H1 (cell line): ENCODE measurements around the gene ZNF468. TPM values are rescaled to one million over a fixed set of nuclear protein-coding genes. Genes with fewer than 3 reads are reported as not detected.
"Not testable (repeated sequence)": the region's sequence is repeated elsewhere in the genome, so short reads cannot be mapped to it uniquely, and the experiment has no call there.

ENCODE experiments used
- CTCF ChIA-PET: fragments of 300-600 bp; sonication (Branson Sonifier 250); formaldehyde crosslinking; loops from one replicate; lab custom pipeline; 2021; ENCODE audit not compliant: partially characterized antibody; lab: Charles Lee
- POLR2A ChIA-PET: fragments of 300-600 bp; sonication (Branson Sonifier 250); formaldehyde crosslinking; loops from one replicate; lab custom pipeline; 2021; ENCODE audit warnings: inconsistent platforms; ENCODE audit not compliant: partially characterized antibody; lab: Charles Lee
- DNase-seq, 2 experiments: peaks; one replicate each; pipeline versions ENCODE4 v3.0.0 to v3.0.0-alpha.2; 2010 to 2022; ENCODE audit warnings: low spot score in 2 of 2, low read depth in 1 of 2, mixed read lengths in 1 of 2
- FAIRE-seq: peaks from 2 replicates; lab custom pipeline; 2011; peaks lifted over from hg19 to GRCh38; lab: Jason Lieb, UNC
- H2AFZ ChIP-seq: 2 replicates; pipeline ENCODE4 v1.8.1; 2012; ENCODE audit warnings: low read length, inconsistent platforms
- H2AK5ac ChIP-seq: 2 replicates; pipeline ENCODE4 v1.6.1; 2013; ENCODE audit warnings: low read depth, low read length
- H2BK120ac ChIP-seq: replicated peaks from 2 replicates; pipeline ENCODE3; 2013; ENCODE audit warnings: low read depth, low read length, inconsistent platforms
- H2BK12ac ChIP-seq: 2 replicates; pipeline ENCODE4 v1.6.1; 2013; ENCODE audit warnings: low read depth, low read length
- H2BK15ac ChIP-seq: 2 replicates; pipeline ENCODE4 v1.6.1; 2013; ENCODE audit warnings: low read length
- H2BK20ac ChIP-seq: 2 replicates; pipeline ENCODE4 v1.6.1; 2013; ENCODE audit warnings: low read length
- H2BK5ac ChIP-seq: 2 replicates; pipeline ENCODE4 v1.6.1; 2013; ENCODE audit warnings: low read depth, low read length
- H3K14ac ChIP-seq: 2 replicates; pipeline ENCODE4 v1.6.1; 2013; ENCODE audit warnings: inconsistent platforms; ENCODE audit not compliant: insufficient read length
- H3K18ac ChIP-seq: 2 replicates; pipeline ENCODE4 v1.6.1; 2013; ENCODE audit warnings: low read length; ENCODE audit errors: extremely low read depth
- H3K23ac ChIP-seq: 2 replicates; pipeline ENCODE4 v1.6.1; 2013; ENCODE audit warnings: inconsistent platforms; ENCODE audit not compliant: insufficient read length
- H3K23me2 ChIP-seq: 2 replicates; pipeline ENCODE4 v1.6.1; 2013; ENCODE audit warnings: low read depth, low read length
- H3K27ac ChIP-seq: 2 replicates; pipeline ENCODE4 v1.6.1; 2011; ENCODE audit warnings: low read depth, low read length, inconsistent platforms
- H3K27me3 ChIP-seq, 4 experiments: replicated peaks in 1 of 4; 1 replicate in 1 of 4; 2 replicates in 3 of 4; pipeline versions ENCODE4 v1.6.1 to v1.8.1; 2011 to 2013; ENCODE audit warnings: low read length in 3 of 4, mild to moderate bottlenecking in 3 of 4, inconsistent platforms in 2 of 4, mixed read lengths in 2 of 4, moderate library complexity in 1 of 4; ENCODE audit not compliant: control insufficient read depth in 3 of 4, insufficient read depth in 3 of 4; ENCODE audit errors: extremely low read depth in 1 of 4
- H3K36me3 ChIP-seq, 4 experiments: 2 replicates each; pipeline versions ENCODE4 v1.6.1 to v1.8.1; 2011 to 2013; ENCODE audit warnings: mild to moderate bottlenecking in 4 of 4, low read length in 3 of 4, moderate library complexity in 2 of 4, control low read depth in 1 of 4, inconsistent platforms in 1 of 4; ENCODE audit not compliant: insufficient read depth in 4 of 4, control insufficient read depth in 2 of 4
- H3K4ac ChIP-seq: replicated peaks from 2 replicates; pipeline ENCODE3; 2013; ENCODE audit warnings: low read length, low read depth, mixed read lengths, inconsistent platforms; ENCODE audit not compliant: insufficient read length
- H3K4me1 ChIP-seq, 4 experiments: replicated peaks in 1 of 4; 1 replicate in 1 of 4; 2 replicates in 3 of 4; pipeline versions ENCODE4 v1.6.1 to v1.8.1; 2011 to 2013; ENCODE audit warnings: low read length in 3 of 4, inconsistent platforms in 2 of 4, mixed read lengths in 1 of 4; ENCODE audit not compliant: insufficient read depth in 4 of 4, control insufficient read depth in 3 of 4
- H3K4me2 ChIP-seq, 2 experiments: 2 replicates each; pipeline versions ENCODE4 v1.6.1 to v1.8.1; 2011 to 2013; ENCODE audit warnings: low read depth in 2 of 2, low read length in 2 of 2, control low read depth in 1 of 2, inconsistent platforms in 1 of 2, mild to moderate bottlenecking in 1 of 2; ENCODE audit not compliant: insufficient read depth in 1 of 2
- H3K4me3 ChIP-seq, 4 experiments: fragments of 200-600, 300-600 bp in 1 of 4; sonication (generic), shearing (Covaris generic), sonication (Bioruptor Twin) in 1 of 4; 2 replicates each; pipeline versions ENCODE4 v1.5.1 to v1.8.1; 2011 to 2016; ENCODE audit warnings: low read length in 4 of 4, low read depth in 3 of 4, control low read depth in 2 of 4, inconsistent platforms in 2 of 4, mild to moderate bottlenecking in 2 of 4, mixed read lengths in 1 of 4, moderate library complexity in 1 of 4; ENCODE audit not compliant: insufficient read depth in 2 of 4; ENCODE audit errors: extremely low read depth in 1 of 4
- H3K56ac ChIP-seq: replicated peaks from 2 replicates; pipeline ENCODE3; 2013; ENCODE audit warnings: low read depth, mild to moderate bottlenecking, mixed read lengths, low read length, inconsistent platforms; ENCODE audit not compliant: insufficient read length
- H3K79me1 ChIP-seq: 2 replicates; pipeline ENCODE4 v1.6.1; 2013; ENCODE audit warnings: low read depth, low read length, control low read depth
- H3K79me2 ChIP-seq, 2 experiments: 2 replicates each; pipeline versions ENCODE4 v1.6.1 to v1.8.1; 2012 to 2013; ENCODE audit warnings: low read length in 2 of 2, mild to moderate bottlenecking in 2 of 2, inconsistent platforms in 1 of 2; ENCODE audit not compliant: insufficient read depth in 2 of 2, control insufficient read depth in 1 of 2
- H3K9ac ChIP-seq, 4 experiments: replicated peaks in 1 of 4; 1 replicate in 1 of 4; 2 replicates in 3 of 4; pipeline versions ENCODE4 v1.6.1 to v1.8.1; 2011 to 2013; ENCODE audit warnings: low read depth in 3 of 4, low read length in 3 of 4, control low read depth in 2 of 4, mild to moderate bottlenecking in 2 of 4, moderate library complexity in 2 of 4, inconsistent platforms in 1 of 4; ENCODE audit errors: extremely low read depth in 1 of 4
- H3K9me3 ChIP-seq, 2 experiments: 2 replicates each; pipeline versions ENCODE4 v1.6.1 to v1.8.1; 2012 to 2013; ENCODE audit warnings: mild to moderate bottlenecking in 2 of 2, moderate library complexity in 2 of 2, control low read depth in 1 of 2, inconsistent platforms in 1 of 2, low read depth in 1 of 2, low read length in 1 of 2, mixed read lengths in 1 of 2; ENCODE audit not compliant: insufficient read depth in 2 of 2
- H4K20me1 ChIP-seq, 2 experiments: replicated peaks in 1 of 2; 2 replicates each; pipeline versions ENCODE3 to v1.8.1; 2011 to 2013; ENCODE audit warnings: inconsistent platforms in 2 of 2, low read length in 2 of 2, mild to moderate bottlenecking in 1 of 2; ENCODE audit not compliant: insufficient read depth in 2 of 2, control insufficient read depth in 1 of 2
- H4K5ac ChIP-seq: 2 replicates; pipeline ENCODE4 v1.6.1; 2013; ENCODE audit warnings: low read length, low read depth, mixed read lengths, inconsistent platforms; ENCODE audit not compliant: insufficient read length
- H4K8ac ChIP-seq: 2 replicates; pipeline ENCODE4 v1.8.0; 2013; ENCODE audit warnings: mild to moderate bottlenecking, moderate library complexity, low read length, inconsistent platforms; ENCODE audit not compliant: insufficient read depth; ENCODE audit errors: extremely low read depth
- H4K91ac ChIP-seq: replicated peaks from 2 replicates; pipeline ENCODE3; 2013; ENCODE audit warnings: low read length, mixed read lengths, inconsistent platforms; ENCODE audit not compliant: insufficient read length
- WGBS, 2 experiments: shearing (Covaris generic) in 1 of 2; methylation state at CpG; one replicate each; pipeline versions ENCODE4 v1.1.6 to v1.1.7; 2013 to 2015; ENCODE audit warnings: low lambda C conversion rate in 2 of 2, mixed read lengths in 2 of 2, inconsistent platforms in 1 of 2, low coverage in 1 of 2, missing lambda C conversion rate in 1 of 2; ENCODE audit not compliant: insufficient replicate concordance in 2 of 2, insufficient coverage in 1 of 2, insufficient read length in 1 of 2; ENCODE audit errors: extremely low coverage in 1 of 2, missing lambda C conversion rate in 1 of 2; 5-methylcytosine and 5-hydroxymethylcytosine counted together
- polyA plus RNA-seq, 7 experiments: library from polyadenylated mRNA; depleted of rRNA in 3 of 7; stranded (reverse) in 5 of 7; unstranded in 2 of 7; fragments of >200 nt in 5 of 7; fragments of 200-250 nt in 2 of 7; gene quantifications; 1 replicate in 5 of 7; 2 replicates in 1 of 7; 4 replicates in 1 of 7; pipeline versions ENCODE4 v1.2.1 to v1.2.3, GENCODE V29; 2011 to 2013; ENCODE audit warnings: missing spikeins in 2 of 7, mixed read lengths in 2 of 7
- total RNA-seq: library from RNA; stranded (reverse); fragmentation: NEBNext Ultra II Directional; extraction: Animal tissue kit (Norgen Biotek cat#: 25700); gene quantifications from 2 replicates; pipeline ENCODE4 v1.2.1, GENCODE V29; 2021

Gene ZNF468
- total and polyA plus RNA-seq, 2 of the 8 experiments (the other 6 are each of a cell fraction or from before 2014, with no cell fraction given): 13.5 to 26.1 TPM

DNA sequence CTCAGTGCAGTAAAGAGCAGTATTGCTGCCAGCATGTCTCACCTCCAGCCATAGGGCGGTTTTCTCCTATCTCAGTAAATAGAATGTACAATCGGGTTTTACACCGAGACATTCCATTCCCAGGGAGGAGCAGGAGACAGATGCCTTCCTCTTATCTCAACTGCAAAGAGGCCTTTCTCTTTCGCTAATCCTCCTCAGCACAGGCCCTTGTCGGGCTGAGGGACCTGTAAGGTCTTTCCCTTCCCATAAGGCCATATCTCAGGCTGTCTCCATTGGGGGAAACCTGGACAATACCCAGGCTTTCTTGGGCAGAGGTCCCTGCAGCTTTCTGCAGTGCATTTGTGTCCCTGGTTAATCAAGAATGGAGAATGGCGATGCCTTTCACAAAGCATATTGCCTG lies 15.6 kb upstream of the ZNF468 start:
- H2BK12ac ChIP-seq, H2BK120ac ChIP-seq, H4K8ac ChIP-seq, H4K20me1 ChIP-seq, H3K56ac ChIP-seq, H3K23me2 ChIP-seq, H3K27me3 ChIP-seq, H3K18ac ChIP-seq, H2AK5ac ChIP-seq, H3K36me3 ChIP-seq, H3K4me3 ChIP-seq, H4K91ac ChIP-seq, H3K4ac ChIP-seq, H3K14ac ChIP-seq, H3K79me2 ChIP-seq, H3K23ac ChIP-seq, H2BK5ac ChIP-seq, H3K9me3 ChIP-seq, H3K4me2 ChIP-seq, H4K5ac ChIP-seq, H2AFZ ChIP-seq, H3K9ac ChIP-seq, H3K79me1 ChIP-seq, FAIRE-seq, H3K27ac ChIP-seq, DNase-seq, H2BK15ac ChIP-seq, H2BK20ac ChIP-seq, H3K4me1 ChIP-seq: not testable (repeated sequence)
- WGBS, 2 experiments: 79% methylated on average over 6 of the region's 6 CpGs; no CpG with 5 or more reads in 1 of the 2 experiments
- ChIA-PET POLR2A (interaction anchor here (1.5 kb wide), 1 partner anchor 50 kb away, joined by 3 read pairs; the partner anchor contains the start of gene ZNF888), CTCF (interaction anchor here (0.8 kb wide), 1 partner anchor 116 kb away, joined by 3 read pairs; no protein-coding TSS in a partner anchor)
